KMS-11 (cell line): ENCODE data around the gene ADAM33.

Experiments
- H2AFZ ChIP-seq: fragments of 200-600 bp; sonication (generic); 2 replicates; pipeline ENCODE4 v1.6.1; 2016; ENCODE audit warnings: antibody characterized with exemption, mixed run types, low read depth
- H3K27ac ChIP-seq: fragments of 200-600 bp; sonication (generic); 2 replicates; pipeline ENCODE4 v1.6.1; 2016; ENCODE audit warnings: mild to moderate bottlenecking, mixed run types
- H3K27me3 ChIP-seq: fragments of 200-600 bp; sonication (generic); 2 replicates; pipeline ENCODE4 v1.6.1; 2017; ENCODE audit warnings: mild to moderate bottlenecking, low read depth, mixed run types, moderate library complexity; ENCODE audit not compliant: insufficient read depth
- H3K36me3 ChIP-seq: fragments of 200-600 bp; sonication (generic); 2 replicates; pipeline ENCODE4 v1.6.1; 2017; ENCODE audit warnings: mild to moderate bottlenecking, mixed run types; ENCODE audit not compliant: insufficient read depth
- H3K4me1 ChIP-seq: fragments of 200-600 bp; sonication (generic); 2 replicates; pipeline ENCODE4 v1.6.1; 2016; ENCODE audit warnings: mild to moderate bottlenecking, low read depth, mixed run types; ENCODE audit not compliant: poor library complexity, severe bottlenecking
- H3K4me2 ChIP-seq: fragments of 200-600 bp; sonication (generic); 2 replicates; pipeline ENCODE4 v1.7.0; 2016; ENCODE audit warnings: mild to moderate bottlenecking, mixed run types
- H3K4me3 ChIP-seq: fragments of 200-600 bp; sonication (generic); IDR thresholded peaks from 2 replicates; pipeline ENCODE4 v1.6.1; 2017; ENCODE audit warnings: low read depth, low read length, mixed read lengths; ENCODE audit not compliant: insufficient read depth
- H3K79me2 ChIP-seq: fragments of 200-600 bp; sonication (generic); 2 replicates; pipeline ENCODE4 v1.6.1; 2016; ENCODE audit warnings: low read depth, mixed run types; ENCODE audit not compliant: insufficient read depth
- H3K9ac ChIP-seq: fragments of 200-600 bp; sonication (generic); 2 replicates; pipeline ENCODE4 v1.6.1; 2016; ENCODE audit warnings: mild to moderate bottlenecking, mixed run types
- H4K20me1 ChIP-seq: fragments of 200-600 bp; sonication (generic); 2 replicates; pipeline ENCODE4 v1.6.1; 2016; ENCODE audit warnings: mild to moderate bottlenecking, mixed run types; ENCODE audit not compliant: insufficient read depth
- CTCF ChIP-seq: fragments of 200-600 bp; sonication (generic); conservative IDR thresholded peaks from 2 replicates; pipeline ENCODE4 v1.6.1; 2017; ENCODE audit warnings: low read depth, mild to moderate bottlenecking, antibody characterized with exemption, low read length, moderate library complexity, mixed read lengths

Gene ADAM33

DNA sequence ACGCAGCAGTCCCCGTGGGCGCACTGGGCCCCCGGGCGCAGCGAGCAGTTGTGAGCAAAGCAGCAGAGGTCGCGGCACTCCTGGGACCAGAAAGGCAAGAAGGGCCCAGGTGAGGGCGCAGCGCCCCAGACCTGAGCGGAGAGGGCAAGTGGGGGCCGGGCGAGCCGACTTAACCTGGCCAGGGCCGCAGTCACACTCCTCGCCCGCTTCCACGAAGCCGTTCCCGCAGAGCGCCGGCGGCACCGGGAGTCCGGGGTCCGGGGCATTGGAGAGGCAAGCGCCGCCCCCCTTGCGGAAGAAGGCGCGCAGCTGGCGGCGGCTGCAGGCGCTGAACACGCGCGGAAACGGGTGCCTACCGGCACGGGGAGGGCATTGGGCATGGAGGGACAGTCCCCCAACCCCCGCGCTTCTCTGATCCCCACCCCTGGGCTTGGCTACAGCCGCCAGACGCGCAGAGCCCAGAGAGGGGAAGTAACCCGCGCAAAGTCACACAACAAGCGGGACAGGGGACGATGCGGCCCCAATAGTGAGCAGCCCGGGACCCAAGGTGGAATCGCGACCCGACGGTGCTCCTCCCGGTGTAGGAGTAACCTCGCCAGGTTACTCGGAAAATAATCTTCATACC, 9.2 kb downstream of the ADAM33 start:
- Histone ChIP-seq H3K9ac (no peak overlapping the region), H4K20me1 (no peaks in the 10 kb centered on the region), H3K4me2 (no peak overlapping the region), H3K4me3 (no peak overlapping the region), H3K27me3 (peaks cover 14% of the 10 kb centered on the region), H3K4me1 (no peaks in the 10 kb centered on the region), H3K36me3 (no peaks in the 10 kb centered on the region), H3K27ac (no peak overlapping the region), H3K79me2 (no peaks in the 10 kb centered on the region), H2AFZ (no peak overlapping the region)
- TF ChIP-seq CTCF: no peak

DNA sequence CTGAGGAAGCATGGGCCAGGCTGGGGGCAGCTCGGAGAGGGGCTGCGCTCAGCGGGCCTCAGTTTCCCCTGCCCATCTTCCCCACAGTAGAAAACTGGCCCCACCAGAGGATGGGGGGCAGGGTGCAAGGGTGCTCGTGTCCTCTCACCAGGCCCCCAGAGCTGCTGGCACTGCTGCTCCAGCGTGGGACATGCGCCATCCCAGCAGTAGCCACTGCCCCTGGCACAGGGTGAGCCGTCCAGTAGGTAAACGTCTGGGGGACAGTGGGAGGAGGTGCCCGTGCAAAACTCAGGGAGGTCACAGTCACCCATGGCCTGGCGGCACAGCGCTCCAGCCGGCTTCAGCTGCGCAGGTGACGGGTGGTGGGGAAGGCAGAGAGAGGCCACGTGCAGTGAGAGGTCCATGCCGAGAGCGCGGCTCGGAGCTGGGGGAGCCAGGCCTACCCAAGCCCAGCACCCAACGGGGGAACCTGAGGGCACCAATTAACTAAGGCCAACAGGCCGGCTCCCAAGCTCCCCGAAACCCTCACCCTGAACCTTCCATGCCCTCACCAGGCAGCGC, 9.7 kb downstream of the ADAM33 start:
- H3K36me3 ChIP-seq: no peaks in the 10 kb centered on the region
- H3K9ac ChIP-seq: no peak overlapping the region
- peaks cover 14% of the 10 kb centered on the region for H3K27me3 ChIP-seq
- no peaks in the 10 kb centered on the region for H3K79me2 ChIP-seq
- H3K4me2 ChIP-seq: no peak overlapping the region
- no peaks in the 10 kb centered on the region for H4K20me1 ChIP-seq
- H3K4me3 ChIP-seq: no peak overlapping the region
- no peak overlapping the region for H2AFZ ChIP-seq
- no peaks in the 10 kb centered on the region for H3K4me1 ChIP-seq
- no peak for TF ChIP-seq CTCF
- H3K27ac ChIP-seq: no peak overlapping the region

DNA sequence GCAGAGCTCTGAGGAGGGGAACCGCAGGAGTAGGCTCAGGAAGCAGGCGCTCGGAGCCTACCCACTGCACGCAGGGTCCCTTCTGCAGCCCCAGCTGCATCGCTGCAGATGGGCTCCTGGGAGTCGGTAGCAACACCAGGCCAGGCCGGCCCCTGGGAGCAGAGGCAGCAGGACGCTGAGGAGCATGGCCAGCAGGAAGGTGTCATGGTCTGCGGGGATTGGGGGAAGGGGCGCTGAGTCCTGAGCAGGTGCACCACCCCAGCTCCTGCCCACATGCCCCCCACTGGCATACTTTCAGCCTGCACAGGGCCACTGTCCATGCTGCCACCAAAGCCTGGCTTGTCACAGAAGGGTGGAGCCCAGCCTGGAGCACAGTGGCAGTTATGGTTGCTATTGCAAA, 10.9 kb downstream of the ADAM33 start:
- H3K79me2 ChIP-seq: no peaks in the 10 kb centered on the region
- TF ChIP-seq CTCF: no peak
- H2AFZ ChIP-seq: no peak overlapping the region
- no peak overlapping the region for H3K9ac ChIP-seq
- H3K27ac ChIP-seq: no peak overlapping the region
- no peaks in the 10 kb centered on the region for H4K20me1 ChIP-seq
- no peaks in the 10 kb centered on the region for H3K36me3 ChIP-seq
- peaks cover 10% of the 10 kb centered on the region for H3K27me3 ChIP-seq
- H3K4me2 ChIP-seq: no peak overlapping the region
- no peaks in the 10 kb centered on the region for H3K4me1 ChIP-seq
- no peak overlapping the region for H3K4me3 ChIP-seq

GRCh38 chr20:3670511-3670910, 11.3 kb downstream of the ADAM33 start:
- Histone ChIP-seq H3K79me2 (no peaks in the 10 kb centered on the region), H3K4me2 (no peak overlapping the region), H3K4me3 (no peak overlapping the region), H2AFZ (no peak overlapping the region), H3K36me3 (no peaks in the 10 kb centered on the region), H3K27me3 (peaks cover 10% of the 10 kb centered on the region), H3K4me1 (no peaks in the 10 kb centered on the region), H3K9ac (no peak overlapping the region), H3K27ac (no peak overlapping the region), H4K20me1 (no peaks in the 10 kb centered on the region)
- no peak for TF ChIP-seq CTCF
